HG03521 (cell line): ENCODE results near the gene NHSL2.

Experiments used
- ATAC-seq: cut with Tn5 transposase; IDR thresholded peaks from one replicate; pipeline ENCODE4 v1.9.1; 2021; ENCODE audit warnings: mild to moderate bottlenecking, moderate library complexity; ENCODE audit not compliant: unreplicated experiment

NHSL2 gene

DNA sequence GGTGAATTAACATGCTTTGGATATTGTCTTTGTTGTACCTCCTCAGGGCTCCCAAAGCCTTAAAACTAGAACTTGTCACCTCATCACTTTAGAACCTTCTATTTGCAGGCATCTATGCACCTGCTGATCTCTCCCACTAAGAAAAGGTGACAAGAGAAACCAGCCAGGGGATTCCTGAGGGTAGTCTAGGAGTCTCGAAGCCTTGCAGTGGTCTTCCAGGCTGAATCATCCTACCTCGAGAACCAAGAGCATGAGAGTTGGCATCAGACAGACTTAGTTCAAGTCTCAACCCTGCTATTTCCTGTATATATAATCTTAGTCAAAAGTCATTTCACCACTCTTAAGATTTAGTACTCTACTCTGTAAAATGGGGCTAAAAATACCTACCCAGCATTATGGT, 191.5 kb downstream of the NHSL2 start:
- no peak for ATAC-seq

DNA sequence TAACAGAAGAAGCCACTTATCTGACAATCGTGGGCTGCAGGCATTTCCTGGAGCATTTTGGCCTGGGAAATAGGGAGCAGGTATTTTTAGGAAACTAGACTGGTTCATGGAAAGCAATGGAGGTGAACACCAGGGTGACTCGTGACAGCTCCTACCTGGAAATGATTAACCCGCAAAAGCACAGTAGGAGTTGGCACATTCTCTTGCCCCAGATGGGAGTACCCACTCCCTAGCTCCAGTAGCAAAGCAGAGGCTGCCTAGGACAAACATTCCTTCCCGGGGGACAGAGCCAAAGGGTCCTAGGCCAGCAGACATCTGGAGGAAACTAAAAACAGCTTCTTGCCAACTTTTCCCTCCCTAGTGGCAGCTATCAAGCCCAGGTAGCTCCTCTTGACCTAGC, 192.1 kb downstream of the NHSL2 start:
- no peak for ATAC-seq

DNA sequence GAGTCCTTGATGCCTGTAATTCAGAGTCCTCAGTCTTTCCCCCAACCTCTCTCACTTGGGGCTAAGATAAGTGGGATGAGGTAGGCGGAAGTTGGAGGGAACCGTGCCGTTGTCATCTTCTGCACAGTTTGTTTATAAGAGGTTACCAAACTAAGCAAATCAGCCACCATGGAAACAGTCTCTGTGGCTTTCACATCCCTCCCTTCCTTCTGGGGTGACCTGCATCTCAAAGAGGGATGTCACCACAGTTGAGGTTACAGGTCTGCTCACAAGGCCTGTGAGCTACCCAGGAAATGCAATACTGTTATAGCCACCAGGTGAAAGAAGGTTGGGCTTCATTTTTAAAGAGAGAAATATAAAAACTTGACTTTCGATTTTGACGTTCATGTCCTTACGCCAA, 194.8 kb downstream of the NHSL2 start:
- peak; percentile 50 for ATAC-seq

DNA sequence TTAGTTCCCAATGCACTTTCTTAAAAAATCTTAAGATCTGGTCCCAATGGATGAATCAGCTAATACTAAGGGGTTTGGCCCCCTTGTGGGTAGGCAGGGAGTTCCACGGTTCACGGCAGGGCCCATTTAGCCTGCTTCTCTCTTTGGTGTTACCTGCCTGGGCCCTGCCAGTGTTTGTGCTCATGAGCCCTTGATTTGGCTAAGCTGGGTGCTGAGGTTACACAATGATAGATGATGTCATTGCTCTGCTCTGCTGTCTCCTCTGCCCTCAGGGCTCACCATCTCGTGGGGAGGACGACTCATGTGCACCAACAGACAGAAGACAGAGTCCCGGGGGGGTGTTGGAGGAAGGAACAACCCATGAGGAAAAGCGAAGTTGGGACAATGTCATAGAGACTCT, 196.7 kb downstream of the NHSL2 start:
- no peak for ATAC-seq

DNA sequence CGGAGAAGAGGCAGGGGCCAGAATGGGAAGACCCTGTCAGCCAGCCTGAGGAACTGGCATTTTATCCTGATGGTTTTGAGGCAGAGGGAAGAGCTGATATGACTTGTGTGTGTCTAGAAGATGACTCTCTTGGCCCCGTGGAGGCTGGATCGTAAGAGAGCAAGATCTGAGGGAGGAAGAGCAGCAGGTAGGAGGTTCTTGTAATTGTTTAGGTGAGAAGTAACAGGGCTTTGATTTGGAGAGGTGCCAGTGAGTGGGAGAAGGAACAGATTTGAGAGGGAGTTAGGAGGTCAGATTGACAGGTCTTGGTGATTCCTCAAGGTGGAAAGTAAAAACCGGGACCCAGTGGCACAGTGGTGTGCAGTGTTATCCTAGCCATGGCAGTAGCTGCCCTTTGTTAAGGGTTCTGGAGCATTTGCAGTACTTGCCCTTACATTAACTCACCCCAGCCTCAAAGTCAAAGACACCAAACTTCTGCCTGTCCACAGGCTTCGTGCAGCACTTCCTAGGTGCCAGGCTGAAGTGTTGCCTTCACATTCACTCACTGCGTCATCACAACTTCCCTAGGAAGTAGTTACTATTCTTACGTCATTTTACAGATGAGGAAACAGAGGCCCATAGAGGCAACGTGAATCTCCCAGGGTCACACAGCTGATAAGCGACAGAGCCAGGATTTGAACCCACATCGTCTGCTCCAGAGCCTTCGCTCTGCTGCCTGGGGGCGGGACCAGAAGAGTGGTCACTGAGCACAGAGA, 197.4 kb downstream of the NHSL2 start:
- ATAC-seq = no peak

DNA sequence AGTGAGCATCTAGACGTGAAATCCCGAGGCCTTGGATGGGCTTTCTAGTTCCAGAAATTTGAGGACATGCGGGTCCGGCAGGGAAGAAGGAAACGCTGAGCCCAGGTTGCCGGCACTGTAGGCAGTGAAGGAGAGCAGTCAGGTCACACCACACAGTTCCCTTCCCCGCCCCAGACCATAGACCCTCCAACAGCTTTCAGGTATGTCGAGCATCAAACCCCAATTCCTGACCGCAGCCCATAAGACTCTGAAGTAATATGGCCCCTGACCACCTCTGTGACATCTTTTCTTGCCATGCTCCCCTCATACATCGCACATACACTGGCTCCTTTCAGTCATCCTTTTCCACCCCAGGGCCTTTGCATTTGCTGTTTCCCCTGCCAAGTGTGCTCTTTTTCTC, 198.0 kb downstream of the NHSL2 start:
- ATAC-seq = no peak

DNA sequence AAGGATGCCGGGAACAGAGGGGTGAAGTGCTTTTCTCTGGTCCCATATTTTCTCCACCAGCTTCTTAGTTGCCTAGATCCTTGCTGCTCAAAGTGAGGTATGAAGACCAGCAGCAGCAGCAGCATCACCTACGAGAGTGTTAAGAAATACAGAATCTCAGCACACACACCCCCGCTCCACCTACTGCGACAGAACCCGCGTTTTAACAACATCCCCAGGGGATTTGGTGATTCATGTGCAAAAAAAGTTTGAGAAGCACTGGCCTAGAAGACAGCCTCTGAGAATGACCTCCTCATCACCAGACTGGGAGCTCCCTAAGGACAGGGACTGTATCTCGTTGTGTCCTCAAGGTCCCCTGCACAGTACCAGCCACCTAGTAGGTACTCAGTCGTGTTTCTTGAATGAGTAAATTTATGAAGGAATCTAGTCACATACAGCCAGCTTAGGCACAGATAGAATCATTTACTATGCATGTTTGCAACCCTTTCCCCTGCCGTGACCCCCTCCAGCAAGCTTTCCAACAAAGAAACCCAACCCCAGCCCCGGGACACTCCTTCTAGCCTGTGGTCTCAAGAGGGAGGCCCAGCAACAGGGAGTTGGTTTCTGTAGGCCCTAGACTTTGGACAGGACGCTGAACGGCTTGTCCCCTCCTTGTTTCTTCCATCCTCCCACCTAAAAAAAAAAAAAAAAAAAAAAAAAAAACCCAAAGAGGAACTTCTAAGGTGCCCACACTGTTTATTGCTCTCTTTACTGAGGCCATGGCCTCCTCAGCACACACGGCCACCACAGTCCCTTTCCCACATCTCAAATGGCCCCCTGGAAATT, 199.6 kb downstream of the NHSL2 start:
- ATAC-seq = no peak

DNA sequence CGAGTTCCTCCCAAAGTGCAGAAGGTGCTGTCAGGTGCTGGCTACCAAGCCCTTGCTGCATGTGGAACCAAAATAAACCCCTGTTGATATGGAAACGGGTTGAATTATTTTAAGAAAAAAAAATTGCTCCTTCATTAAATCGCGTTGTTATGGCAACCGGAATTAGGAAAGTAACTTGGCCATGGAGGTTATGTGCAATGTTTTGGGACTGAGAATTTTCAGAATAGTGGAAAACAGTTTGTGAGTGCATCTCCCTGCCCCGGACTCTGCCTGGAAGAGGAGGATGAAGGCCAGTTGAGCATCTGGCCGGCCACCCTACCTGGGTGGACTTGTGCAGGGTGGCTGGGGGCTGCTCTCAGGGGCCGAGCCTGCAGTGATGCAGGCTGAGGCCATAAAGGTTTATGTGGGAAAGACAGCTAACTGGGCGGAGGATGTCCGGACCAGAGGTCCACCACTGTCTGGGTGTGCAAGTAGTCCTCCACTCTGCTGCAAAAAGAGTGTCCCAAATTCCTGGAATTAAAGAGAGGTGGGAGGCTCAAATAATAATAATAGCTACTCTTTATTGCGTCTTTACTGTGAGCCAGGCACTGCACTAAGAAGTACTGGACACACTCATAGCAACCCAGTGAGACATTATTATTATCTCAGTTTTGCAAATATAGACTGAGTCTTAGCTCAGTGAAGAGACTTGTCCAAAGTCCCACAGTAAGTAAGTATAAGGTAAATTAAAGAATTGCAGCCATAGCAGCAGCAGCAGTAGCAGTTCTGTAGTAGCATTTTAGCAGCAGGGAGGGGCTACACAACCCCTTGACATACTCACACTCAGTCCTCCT, 200.4 kb downstream of the NHSL2 start:
- no peak for ATAC-seq

DNA sequence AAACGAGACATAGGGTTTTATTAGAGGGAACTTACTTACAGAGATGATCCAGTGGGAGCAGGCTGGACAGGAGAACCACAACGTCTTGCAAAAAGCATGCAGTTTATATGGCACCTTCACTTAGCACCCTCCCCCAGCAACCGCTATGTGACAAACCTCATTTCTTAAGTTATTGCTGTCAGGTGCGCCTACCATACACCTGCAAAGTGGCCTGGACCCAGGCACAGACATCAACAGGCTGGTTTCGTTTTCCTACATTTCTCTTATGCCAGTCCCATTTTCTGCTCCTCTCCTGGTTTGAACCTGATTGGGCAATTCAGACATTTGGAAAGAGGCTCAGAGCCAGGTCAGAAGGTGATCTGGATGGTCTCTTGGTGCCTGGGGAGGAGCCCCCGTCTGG, 202.8 kb downstream of the NHSL2 start:
- no peak for ATAC-seq

DNA sequence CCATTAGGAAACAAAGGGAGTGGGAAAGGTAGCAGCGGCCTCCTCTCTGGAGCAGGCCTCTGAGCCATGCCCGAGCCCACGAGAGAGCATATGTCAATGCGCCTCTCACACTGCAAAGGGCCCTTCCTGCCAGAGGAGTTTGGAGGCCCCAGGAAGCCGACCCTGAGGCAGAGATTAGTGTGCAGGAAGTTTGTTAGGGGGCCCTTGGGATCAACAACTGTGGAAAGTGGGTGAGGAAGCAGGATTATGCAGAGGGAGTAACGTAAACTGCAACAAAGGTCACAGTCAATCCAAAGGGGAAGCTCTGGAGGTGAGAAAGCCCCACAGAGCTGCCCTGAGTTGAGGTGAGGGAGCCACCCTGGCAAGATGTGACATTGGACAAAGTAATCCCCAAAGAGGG, 203.7 kb downstream of the NHSL2 start:
- ATAC-seq = no peak

DNA sequence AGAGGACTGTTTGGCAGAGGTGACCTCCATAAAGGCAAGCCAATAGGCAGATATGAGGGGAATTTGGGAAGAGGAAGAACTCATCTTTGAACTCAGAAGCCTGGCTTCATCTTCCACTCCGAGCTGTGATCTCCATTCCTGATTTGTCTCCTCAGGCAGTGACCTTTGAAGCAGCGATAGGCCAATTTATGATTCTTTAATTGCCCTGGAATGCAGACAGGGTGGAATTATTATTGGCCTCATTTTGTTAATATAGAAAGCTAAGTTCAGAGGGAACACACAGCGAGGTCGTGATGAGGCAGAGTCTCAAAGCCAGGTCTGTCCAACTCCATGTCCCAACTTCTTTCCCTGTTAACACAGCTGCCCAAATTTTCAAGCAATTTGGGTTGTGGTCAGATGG, 204.2 kb downstream of the NHSL2 start:
- ATAC-seq = no peak

DNA sequence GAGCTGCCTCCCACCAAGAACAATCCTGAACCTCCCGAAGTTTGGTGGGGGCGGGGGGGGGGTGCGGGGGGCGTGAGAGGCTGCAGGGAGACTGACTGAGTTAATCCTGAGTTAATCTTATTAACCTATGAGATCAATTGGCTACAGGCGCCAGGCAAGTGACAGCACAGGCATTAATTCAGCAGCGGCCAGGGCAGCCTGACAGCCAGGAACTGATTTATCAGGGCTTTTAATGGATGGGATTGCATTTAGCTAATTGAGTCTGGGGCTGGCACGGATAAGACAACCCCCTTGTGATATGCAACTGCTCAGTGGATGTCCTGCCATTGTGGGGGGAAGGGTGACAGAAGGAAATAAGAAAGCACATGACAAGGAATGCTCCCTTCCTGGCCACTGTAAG, 204.7 kb downstream of the NHSL2 start:
- no peak for ATAC-seq

DNA sequence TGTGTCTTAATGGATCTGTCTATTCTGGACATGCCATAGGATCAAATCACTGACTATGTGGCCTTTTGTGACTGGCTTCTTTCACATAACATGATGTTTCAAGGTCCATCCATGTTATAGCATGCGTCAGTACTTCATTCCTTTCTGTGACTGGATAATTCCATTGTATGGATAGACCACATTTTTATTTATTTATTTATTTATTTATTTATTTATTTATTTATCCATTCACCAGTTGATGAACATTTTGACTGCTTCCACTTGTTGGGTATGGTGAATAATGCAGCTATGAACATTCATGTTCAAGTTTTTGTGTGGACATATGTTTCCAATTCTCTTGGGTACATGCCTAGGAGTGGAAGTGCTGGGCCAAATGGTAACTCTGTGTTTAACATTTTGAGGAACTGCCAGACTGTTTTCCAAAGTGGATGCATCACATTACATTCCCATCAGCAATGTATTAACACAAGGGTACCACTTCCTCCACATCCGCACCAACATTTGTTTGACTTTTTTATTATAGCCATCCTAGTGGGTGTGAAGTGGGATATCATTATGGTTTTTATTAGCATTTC, 207.1 kb downstream of the NHSL2 start:
- ATAC-seq = no peak

DNA sequence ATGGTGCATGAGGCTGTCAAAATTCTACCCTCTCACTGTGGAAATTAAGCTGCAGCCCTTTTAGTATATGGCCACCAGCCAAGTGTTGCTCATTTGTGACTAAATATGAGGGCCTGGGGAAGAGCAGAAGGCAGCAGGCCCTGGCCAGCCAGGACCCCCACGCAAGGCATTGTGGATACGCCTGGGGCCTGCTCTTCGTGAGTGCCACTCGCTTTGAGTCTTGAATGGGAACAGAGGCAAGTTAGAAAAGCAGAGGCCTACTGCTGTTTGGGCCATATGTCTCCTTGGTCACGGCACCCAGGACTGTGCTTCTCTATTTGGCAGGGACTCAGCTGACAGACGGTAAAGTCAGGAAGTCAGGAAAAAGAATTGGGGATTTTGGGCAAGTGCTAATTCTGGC, 210.2 kb downstream of the NHSL2 start:
- ATAC-seq = no peak

DNA sequence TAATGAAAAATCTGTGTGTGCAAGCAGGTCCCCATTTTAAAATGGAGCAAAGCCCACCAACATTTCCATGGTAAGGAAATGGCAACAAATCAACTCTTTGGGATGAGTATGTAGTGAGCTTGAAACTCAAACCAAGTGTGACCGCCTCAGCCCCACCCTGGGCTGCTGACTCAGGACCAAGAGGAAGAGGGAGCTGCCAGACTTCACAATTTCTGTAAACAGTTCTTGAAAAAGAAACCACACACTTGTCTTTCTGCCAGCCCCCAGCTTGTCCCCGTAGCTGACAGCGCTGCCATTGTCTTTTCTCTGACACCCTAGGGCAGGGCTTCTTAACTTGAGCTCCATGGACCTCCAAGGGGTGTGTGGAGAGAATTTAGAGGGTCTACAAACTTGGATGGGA, 210.7 kb downstream of the NHSL2 start:
- ATAC-seq = no peak

DNA sequence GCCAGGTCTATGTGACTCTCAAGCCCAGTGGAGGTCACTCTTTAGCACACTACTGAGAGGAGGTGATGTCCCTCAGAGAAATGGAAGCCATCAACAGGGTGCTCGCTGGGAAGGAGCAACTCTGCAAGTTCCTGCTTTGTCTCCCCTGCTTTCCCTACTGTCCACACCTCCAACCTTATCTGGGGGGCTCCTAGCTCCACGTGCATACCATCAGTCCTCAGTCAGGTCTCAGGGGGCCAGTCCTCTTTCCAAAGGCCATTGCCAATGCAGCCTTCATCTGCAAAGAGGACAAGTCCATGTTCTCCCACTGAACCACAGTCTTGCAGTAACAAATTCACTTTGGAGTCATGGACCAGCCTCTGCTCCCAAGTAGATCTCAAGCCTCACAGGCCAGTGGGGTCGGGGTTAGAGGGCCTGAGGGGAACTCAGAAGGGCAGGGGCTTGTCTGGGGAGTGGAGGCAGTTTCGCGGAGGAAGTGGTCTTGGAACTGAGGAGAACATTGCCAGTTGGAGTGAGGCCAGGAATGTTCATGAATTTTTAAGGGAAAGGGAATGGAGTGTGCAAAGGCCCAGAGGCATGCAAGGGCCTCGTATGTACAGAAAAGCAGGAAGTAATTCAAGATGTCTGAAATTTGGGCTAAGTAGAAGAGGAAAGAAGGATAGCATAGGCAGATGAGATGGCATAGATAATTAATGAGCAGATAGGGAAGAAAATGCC, 212.1 kb downstream of the NHSL2 start:
- no peak for ATAC-seq

DNA sequence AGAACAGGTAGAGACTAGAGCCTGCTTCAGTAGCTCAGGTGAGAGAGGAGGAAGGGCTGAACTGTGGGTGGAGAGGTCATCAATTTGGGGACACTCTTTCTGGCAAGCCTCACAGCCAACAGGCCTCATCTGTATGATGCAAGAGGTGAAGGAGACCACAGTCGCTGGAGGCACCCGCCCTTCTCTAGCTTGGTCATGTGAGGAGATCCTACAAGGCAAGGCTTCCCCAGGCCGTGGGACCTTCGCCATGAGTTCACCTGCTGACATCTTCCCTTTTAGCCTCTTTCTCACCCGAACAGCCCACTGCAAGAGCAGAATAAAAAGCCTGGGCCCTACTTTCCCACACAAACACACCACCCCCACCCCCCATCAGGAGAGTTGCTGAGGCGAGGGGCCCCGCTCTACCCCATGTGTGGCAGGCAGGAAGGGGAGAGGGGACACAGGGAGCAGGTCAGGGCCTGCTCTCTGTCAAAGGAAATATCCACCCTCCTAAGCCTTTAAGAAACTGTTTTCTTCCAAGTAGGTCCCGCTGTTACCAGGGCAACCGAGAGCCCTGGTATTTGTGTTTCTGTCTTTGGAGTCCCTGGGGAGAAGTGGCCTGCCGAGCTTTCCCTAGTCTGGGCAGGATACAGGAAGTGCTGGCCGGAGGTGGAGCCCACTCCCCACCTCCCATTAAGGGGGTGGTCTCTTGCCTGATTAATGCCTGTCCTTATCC, 213.0 kb downstream of the NHSL2 start:
- ATAC-seq = no peak

DNA sequence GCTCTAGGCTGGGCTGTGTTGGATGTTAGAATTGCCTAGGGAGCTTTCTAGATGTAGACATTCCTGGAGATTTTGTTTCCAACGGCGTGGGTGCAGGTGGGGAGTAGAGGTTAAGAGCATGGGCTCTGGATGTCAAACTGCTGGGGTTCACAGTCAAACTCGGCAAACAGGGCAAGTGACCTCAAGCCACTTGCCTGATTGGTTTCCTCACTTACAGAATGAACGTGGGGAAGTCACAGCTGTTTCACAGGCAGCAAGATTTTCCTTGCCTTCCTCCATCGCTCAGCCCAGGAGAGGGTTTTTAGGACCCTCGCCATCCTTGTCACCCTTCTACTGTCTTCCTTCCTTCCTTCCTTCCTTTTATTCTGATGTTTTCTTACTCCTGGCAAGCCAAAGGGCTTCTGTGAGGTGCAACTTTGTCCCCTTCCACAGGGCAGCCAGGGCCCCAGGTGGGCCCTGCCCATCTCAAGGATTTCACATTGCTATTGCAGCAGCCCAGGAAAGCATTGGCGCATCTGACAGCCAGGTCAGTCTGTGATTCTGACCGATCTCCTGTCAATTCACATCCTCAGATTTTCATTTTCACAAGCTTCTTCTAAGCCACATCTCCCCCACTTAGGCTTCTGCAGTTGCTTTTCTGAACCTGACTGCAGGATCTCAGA, 214.0 kb downstream of the NHSL2 start:
- no peak for ATAC-seq

DNA sequence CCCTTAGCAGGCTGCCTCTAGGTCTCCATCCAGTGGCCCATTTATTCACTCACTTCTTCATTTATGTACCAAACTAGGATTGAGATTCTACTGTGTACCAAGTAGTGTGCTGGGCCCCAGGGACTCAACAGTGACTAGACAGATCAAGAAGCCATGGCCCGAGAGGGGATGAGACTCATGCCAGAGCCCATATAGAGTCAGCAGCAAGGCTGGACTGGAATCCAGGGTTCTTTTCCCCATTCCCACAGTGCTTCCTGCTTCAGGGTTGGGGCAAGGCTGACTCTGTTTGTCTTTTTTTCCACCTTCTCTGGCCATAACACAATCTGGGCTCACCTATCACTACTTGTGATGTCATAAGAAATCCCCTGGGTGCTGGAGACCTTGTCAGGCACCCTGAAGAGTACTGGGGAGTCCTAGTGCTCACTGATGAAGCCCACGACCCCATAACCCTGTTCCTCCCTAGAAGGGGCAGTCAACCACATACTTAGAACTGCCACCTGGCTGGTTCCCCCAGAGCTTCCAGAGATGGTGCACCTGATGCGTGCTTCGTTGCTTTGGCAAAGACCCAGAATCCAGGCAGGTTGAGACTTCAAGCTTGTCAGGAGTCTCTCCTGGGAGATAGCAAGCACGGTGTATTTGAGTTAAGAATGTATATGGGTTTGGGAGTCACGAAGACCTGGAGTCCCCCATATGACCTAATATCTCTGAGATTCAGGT, 214.8 kb downstream of the NHSL2 start:
- no peak for ATAC-seq
